ENCODE results near the gene KRTAP5-4.
"Not testable (repeated sequence)": the region's sequence is repeated elsewhere in the genome, so short reads cannot be mapped to it uniquely, and the experiment has no call there.

KRTAP5-4 gene

GRCh38 chr11:1603629-1604028 lies 18.3 kb downstream of the KRTAP5-4 start:
- no peak for FAIRE-seq
- DNase-seq (ENCODE audit: insufficient read length, low spot score): no peak
- no peak for TF ChIP-seq TAF1 (IDR thresholded peaks at IDR 0.05; ENCODE audit: low read depth, low read length)
- no peak for TF ChIP-seq POLR2AphosphoS5 (IDR thresholded peaks at IDR 0.05; ENCODE audit: low read depth, low read length)
- TF ChIP-seq PAX5 (IDR thresholded peaks at IDR 0.05; ENCODE audit: insufficient read depth, low read length, severe bottlenecking): no peak
- no peak for TF ChIP-seq POLR2A (IDR thresholded peaks at IDR 0.05; ENCODE audit: low read depth, low read length)
- TF ChIP-seq SPI1 (IDR thresholded peaks at IDR 0.05; ENCODE audit: low read depth, low read length): no peak
- TF ChIP-seq POU2F2 (IDR thresholded peaks at IDR 0.05; ENCODE audit: low read depth, low read length): no peak

DNA sequence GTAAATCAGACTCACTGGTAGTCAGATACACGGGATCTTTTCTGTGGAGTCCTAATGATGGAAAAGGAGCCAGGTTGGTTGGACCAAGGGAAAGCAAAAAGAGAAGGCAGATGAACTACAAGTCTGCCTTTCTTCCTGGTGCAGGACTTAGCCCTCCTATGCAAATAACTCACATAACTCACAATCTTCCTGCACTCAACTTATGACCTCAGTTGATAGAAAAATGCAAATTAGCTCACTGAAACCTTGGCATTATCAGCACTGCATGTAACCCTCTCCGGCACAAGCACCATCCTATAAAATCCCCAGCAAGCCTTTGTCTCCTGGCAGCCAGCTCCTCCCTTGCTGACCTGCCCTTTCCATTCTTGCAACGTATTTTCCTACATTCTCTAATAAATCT lies 20.3 kb downstream of the KRTAP5-4 start:
- not testable (repeated sequence) for DNase-seq (ENCODE audit: insufficient read length, low spot score)
- peak; percentile 84 for FAIRE-seq

DNA sequence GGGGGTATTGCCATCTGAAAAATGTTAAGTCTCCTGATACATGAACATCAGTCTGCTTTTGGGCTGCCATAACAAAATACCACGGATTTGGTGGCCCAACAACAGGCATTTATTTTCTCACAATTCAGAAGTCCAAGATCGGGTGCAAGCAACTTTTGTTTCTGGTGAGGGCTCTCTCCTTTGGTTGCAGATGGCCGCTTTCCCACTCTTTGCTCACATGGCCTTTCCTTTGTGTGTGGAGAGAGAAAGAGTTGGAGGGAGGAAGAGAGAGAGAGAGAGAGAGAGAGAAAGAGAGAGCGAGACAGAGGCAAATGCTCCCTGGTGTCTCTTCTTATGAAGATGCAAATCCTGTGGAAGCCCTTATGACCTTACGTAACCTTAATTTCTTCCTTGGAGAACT lies 21.3 kb downstream of the KRTAP5-4 start:
- no peak for DNase-seq (ENCODE audit: insufficient read length, low spot score)
- no peak for FAIRE-seq
- no peak for TF ChIP-seq POU2F2 (IDR thresholded peaks at IDR 0.05; ENCODE audit: low read depth, low read length)
- no peak for TF ChIP-seq PAX5 (IDR thresholded peaks at IDR 0.05; ENCODE audit: insufficient read depth, low read length, severe bottlenecking)
- no peak for TF ChIP-seq TAF1 (IDR thresholded peaks at IDR 0.05; ENCODE audit: low read depth, low read length)
- TF ChIP-seq POLR2A (IDR thresholded peaks at IDR 0.05; ENCODE audit: low read depth, low read length): no peak
- no peak for TF ChIP-seq POLR2AphosphoS5 (IDR thresholded peaks at IDR 0.05; ENCODE audit: low read depth, low read length)
- TF ChIP-seq SPI1 (IDR thresholded peaks at IDR 0.05; ENCODE audit: low read depth, low read length): no peak

DNA sequence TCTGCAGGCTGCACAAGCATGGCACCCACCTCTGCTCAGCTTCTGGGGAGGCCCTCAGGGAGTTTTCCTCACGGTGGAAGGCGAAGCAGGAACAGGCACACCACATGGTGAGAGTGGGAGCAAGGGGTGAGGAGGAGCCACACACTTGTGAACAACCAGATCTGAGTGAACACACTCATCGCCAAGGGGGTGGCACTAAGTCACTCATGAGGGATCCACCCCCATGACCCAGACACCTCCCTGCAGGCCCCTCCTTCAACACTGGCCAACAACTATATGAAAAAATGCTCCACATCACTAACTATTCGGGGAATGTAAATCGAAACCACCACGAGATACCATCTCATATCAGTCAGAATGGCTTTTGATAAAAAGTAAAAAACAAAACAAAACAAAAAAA lies 23.1 kb downstream of the KRTAP5-4 start:
- FAIRE-seq: no peak
- TF ChIP-seq POU2F2 (IDR thresholded peaks at IDR 0.05; ENCODE audit: low read depth, low read length) (no peak), TAF1 (IDR thresholded peaks at IDR 0.05; ENCODE audit: low read depth, low read length) (no peak), POLR2AphosphoS5 (IDR thresholded peaks at IDR 0.05; ENCODE audit: low read depth, low read length) (no peak), POLR2A (IDR thresholded peaks at IDR 0.05; ENCODE audit: low read depth, low read length) (no peak), PAX5 (IDR thresholded peaks at IDR 0.05; ENCODE audit: insufficient read depth, low read length, severe bottlenecking) (no peak), SPI1 (IDR thresholded peaks at IDR 0.05; ENCODE audit: low read depth, low read length) (no peak)
- no peak for DNase-seq (ENCODE audit: insufficient read length, low spot score)

DNA sequence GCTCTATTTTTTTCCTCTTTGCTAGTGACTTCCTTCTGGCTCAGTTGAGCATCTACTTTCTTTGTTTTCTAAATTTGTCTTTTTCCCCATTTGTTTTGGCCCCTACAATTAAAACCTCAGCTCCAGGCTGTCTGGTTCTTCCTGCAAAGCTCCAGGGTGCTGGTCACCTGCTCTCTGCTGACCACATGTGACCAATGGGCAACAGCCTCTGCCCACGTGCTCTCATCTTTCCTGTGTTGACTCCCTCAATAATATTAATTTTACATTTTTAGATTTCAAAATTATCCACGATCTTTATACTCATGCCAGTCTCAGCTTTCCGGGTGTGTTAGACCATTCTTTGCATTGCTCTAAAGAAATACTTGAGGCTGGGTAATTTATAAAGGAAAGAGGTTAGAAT lies 23.5 kb downstream of the KRTAP5-4 start:
- not testable (repeated sequence) for DNase-seq (ENCODE audit: insufficient read length, low spot score); FAIRE-seq

- FAIRE-seq: no peak
- no peak for DNase-seq (ENCODE audit: insufficient read length, low spot score)
- TF ChIP-seq TAF1 (IDR thresholded peaks at IDR 0.05; ENCODE audit: low read depth, low read length) (no peak), SPI1 (IDR thresholded peaks at IDR 0.05; ENCODE audit: low read depth, low read length) (no peak), POU2F2 (IDR thresholded peaks at IDR 0.05; ENCODE audit: low read depth, low read length) (no peak), POLR2AphosphoS5 (IDR thresholded peaks at IDR 0.05; ENCODE audit: low read depth, low read length) (no peak), POLR2A (IDR thresholded peaks at IDR 0.05; ENCODE audit: low read depth, low read length) (no peak), PAX5 (IDR thresholded peaks at IDR 0.05; ENCODE audit: insufficient read depth, low read length, severe bottlenecking) (no peak)
These were observed 24.0 kb downstream of the KRTAP5-4 start, which contains the start of gene KRTAP5-2 for GRCh38 chr11:1597994-1598380. KRTAP5-2 (minus strand) TSS chr11:1598294; CDS start chr11:1598250, 44 bp downstream.

DNA sequence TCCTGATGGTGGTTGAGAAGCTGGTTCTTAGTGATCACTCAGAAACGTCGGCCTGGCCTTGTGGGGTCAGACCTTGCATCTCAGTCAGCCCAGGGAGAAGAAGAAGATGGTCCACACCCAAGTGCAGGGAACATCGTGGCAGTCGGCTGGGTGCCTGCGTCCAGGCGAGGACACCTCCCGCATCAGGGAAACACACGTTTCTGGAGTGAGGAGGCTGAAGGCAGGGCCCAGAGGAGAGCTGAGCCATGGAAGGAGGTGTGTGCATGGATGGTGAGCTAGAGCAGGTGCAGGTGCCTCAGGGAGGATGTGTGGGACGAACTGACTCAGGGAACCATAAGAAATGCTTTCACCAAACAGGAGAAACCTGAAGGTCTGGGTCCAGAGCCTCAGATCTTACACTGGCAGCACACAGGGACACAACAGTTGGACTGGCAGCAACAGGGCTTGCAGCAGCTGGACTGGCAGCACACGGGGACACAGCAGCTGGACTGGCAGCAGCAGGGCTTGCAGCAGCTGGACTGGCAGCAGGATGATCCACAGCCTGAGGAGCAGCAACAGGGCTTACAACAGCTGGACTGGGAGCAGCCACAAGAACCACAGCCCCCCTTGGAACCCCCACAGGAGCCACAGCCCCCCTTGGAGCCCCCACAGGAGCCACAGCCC lies 24.5 kb downstream of the KRTAP5-4 start:
- no peak for FAIRE-seq
- DNase-seq (ENCODE audit: insufficient read length, low spot score): no peak
- no peak for TF ChIP-seq TAF1 (IDR thresholded peaks at IDR 0.05; ENCODE audit: low read depth, low read length)
- TF ChIP-seq PAX5 (IDR thresholded peaks at IDR 0.05; ENCODE audit: insufficient read depth, low read length, severe bottlenecking): no peak
- TF ChIP-seq SPI1 (IDR thresholded peaks at IDR 0.05; ENCODE audit: low read depth, low read length): no peak
- no peak for TF ChIP-seq POLR2A (IDR thresholded peaks at IDR 0.05; ENCODE audit: low read depth, low read length)
- TF ChIP-seq POU2F2 (IDR thresholded peaks at IDR 0.05; ENCODE audit: low read depth, low read length): no peak
- TF ChIP-seq POLR2AphosphoS5 (IDR thresholded peaks at IDR 0.05; ENCODE audit: low read depth, low read length): no peak

GRCh38 chr11:1596576-1597121 lies 25.3 kb downstream of the KRTAP5-4 start:
- DNase-seq (ENCODE audit: insufficient read length, low spot score); FAIRE-seq: not testable (repeated sequence)

- not testable (repeated sequence) for FAIRE-seq
These were observed 25.9 kb downstream of the KRTAP5-4 start for GRCh38 chr11:1595994-1596575.

DNA sequence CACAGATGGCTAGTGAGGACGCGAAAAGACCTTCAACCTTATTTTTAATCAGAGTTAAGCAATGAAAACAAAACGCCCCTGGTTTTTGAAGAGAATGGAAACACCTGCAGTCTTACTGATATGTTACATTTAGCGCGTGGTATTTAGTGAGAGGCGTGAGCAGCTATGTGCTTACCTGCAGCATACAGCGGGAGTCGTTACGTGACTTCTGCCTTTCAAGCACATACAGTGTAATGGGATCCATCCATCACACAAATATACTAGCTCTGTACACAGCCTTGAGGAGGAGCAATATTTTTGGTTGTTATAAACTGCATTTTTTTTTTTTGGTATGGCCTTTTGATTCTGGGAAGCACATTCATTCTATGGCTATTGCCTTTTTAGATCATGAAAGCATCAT lies 29.3 kb downstream of the KRTAP5-4 start:
- TF ChIP-seq POLR2AphosphoS5 (IDR thresholded peaks at IDR 0.05; ENCODE audit: low read depth, low read length) (no peak), SPI1 (IDR thresholded peaks at IDR 0.05; ENCODE audit: low read depth, low read length) (no peak), TAF1 (IDR thresholded peaks at IDR 0.05; ENCODE audit: low read depth, low read length) (no peak), PAX5 (IDR thresholded peaks at IDR 0.05; ENCODE audit: insufficient read depth, low read length, severe bottlenecking) (no peak), POLR2A (IDR thresholded peaks at IDR 0.05; ENCODE audit: low read depth, low read length) (no peak), POU2F2 (IDR thresholded peaks at IDR 0.05; ENCODE audit: low read depth, low read length) (no peak)
- DNase-seq (ENCODE audit: insufficient read length, low spot score) (no peak), FAIRE-seq (no peak)

More at GRCh38 chr11:1595994-1596575, 25.9 kb downstream of the KRTAP5-4 start:
- DNase-seq (ENCODE audit: insufficient read length, low spot score): not testable (repeated sequence)

GRCh38 chr11:1589996-1590395 lies 31.9 kb downstream of the KRTAP5-4 start:
- FAIRE-seq: no peak
- TF ChIP-seq PAX5 (IDR thresholded peaks at IDR 0.05; ENCODE audit: insufficient read depth, low read length, severe bottlenecking) (no peak), POU2F2 (IDR thresholded peaks at IDR 0.05; ENCODE audit: low read depth, low read length) (no peak), POLR2AphosphoS5 (IDR thresholded peaks at IDR 0.05; ENCODE audit: low read depth, low read length) (no peak), TAF1 (IDR thresholded peaks at IDR 0.05; ENCODE audit: low read depth, low read length) (no peak), POLR2A (IDR thresholded peaks at IDR 0.05; ENCODE audit: low read depth, low read length) (no peak), SPI1 (IDR thresholded peaks at IDR 0.05; ENCODE audit: low read depth, low read length) (no peak)
- DNase-seq (ENCODE audit: insufficient read length, low spot score): no peak

DNA sequence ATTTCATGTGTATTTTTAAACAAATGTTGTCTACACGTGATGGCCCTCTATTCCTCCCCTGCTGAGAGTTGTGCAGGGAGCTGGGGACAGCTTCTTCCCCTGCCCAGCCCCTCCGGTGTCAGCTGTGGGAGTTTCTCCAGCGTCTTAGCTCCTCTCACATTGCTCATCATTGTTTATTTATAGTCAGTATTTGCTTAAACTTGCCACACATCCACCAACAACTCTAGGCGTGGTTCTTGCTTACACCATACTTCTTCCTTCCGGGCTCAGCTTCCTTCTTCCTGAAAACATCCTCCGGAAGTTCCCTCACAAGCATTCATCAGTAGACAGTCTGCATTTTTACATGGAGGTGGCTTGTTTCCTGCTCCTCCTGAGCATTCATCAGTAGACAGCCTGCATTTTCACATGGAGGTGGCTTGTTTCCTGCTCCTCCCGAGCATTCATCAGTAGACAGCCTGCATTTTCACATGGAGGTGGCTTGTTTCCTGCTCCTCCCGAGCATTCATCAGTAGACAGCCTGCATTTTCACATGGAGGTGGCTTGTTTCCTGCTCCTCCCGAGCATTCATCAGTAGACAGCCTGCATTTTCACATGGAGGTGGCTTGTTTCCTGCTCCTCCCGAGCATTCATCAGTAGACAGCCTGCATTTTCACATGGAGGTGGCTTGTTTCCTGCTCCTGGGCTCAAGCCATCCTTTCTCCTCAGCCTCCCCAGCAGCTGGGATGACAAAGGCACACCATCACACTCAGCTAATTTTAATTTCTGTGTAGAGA lies 32.6 kb downstream of the KRTAP5-4 start:
- not testable (repeated sequence) for DNase-seq (ENCODE audit: insufficient read length, low spot score); FAIRE-seq
